MM.1S (cell line): ENCODE data around the gene INSR.

ENCODE experiments used
- EZH2 ChIP-seq: fragments of 300-600 bp; sonication (generic); optimal IDR thresholded peaks from 2 replicates; pipeline ENCODE3; 2017; ENCODE audit warnings: low read depth, mild to moderate bottlenecking, antibody characterized with exemption, low read length, mixed read lengths
- EZH2phosphoT487 ChIP-seq: fragments of 300-600 bp; sonication (generic); IDR thresholded peaks from 2 replicates; pipeline ENCODE4 v1.6.1; 2018; ENCODE audit warnings: antibody characterized with exemption, low read length

GRCh38 chr19:7238051-7238450 lies 56.2 kb downstream of the INSR start:
- no peak for TF ChIP-seq EZH2phosphoT487
- TF ChIP-seq EZH2, result no peak
